CD14-positive monocyte (primary cell): ENCODE data around the gene STARD5. TPM values are rescaled to one million over a fixed set of nuclear protein-coding genes. Genes with fewer than 3 reads are reported as not detected.

Experiments
- DNase-seq, 3 donors: peaks; one replicate each; pipeline ENCODE4 v3.0.0-alpha.2; 2011 to 2022
- H2AFZ ChIP-seq: 2 replicates; pipeline ENCODE4 v1.6.0; 2012; ENCODE audit warnings: mild to moderate bottlenecking, low read depth, low read length, inconsistent platforms; ENCODE audit not compliant: insufficient read depth, poor library complexity, severe bottlenecking
- H3K27ac ChIP-seq, 2 donors: 1 replicate in 1 of 2; 2 replicates in 1 of 2; pipeline ENCODE4 v1.5.1; 2012 to 2013; ENCODE audit warnings: low read length in 2 of 2, control low read depth in 1 of 2, inconsistent platforms in 1 of 2, low read depth in 1 of 2, mild to moderate bottlenecking in 1 of 2
- H3K27me3 ChIP-seq, 2 donors: one replicate each; pipeline versions ENCODE4 v1.6.0 to v1.6.1; 2011 to 2013; ENCODE audit warnings: low read length in 2 of 2; ENCODE audit not compliant: control insufficient read depth in 2 of 2, insufficient read depth in 2 of 2
- H3K36me3 ChIP-seq, 2 donors: replicated peaks in 1 of 2; 1 replicate in 1 of 2; 2 replicates in 1 of 2; pipeline versions ENCODE4 v1.5.1 to v1.6.1; 2012 to 2013; ENCODE audit warnings: low read length in 2 of 2, control low read depth in 1 of 2, inconsistent platforms in 1 of 2, mild to moderate bottlenecking in 1 of 2; ENCODE audit not compliant: insufficient read depth in 2 of 2, control insufficient read depth in 1 of 2
- H3K4me1 ChIP-seq, 2 donors: 1 replicate in 1 of 2; 2 replicates in 1 of 2; pipeline versions ENCODE4 v1.5.1 to v1.6.1; 2012 to 2013; ENCODE audit warnings: low read length in 2 of 2, control low read depth in 1 of 2, inconsistent platforms in 1 of 2, mild to moderate bottlenecking in 1 of 2, moderate library complexity in 1 of 2; ENCODE audit not compliant: insufficient read depth in 2 of 2, control insufficient read depth in 1 of 2
- H3K4me2 ChIP-seq: replicated peaks from 2 replicates; pipeline ENCODE3; 2012; ENCODE audit warnings: low read length, moderate library complexity, mild to moderate bottlenecking; ENCODE audit not compliant: poor library complexity, severe bottlenecking; ENCODE audit errors: extremely low read depth
- H3K4me3 ChIP-seq, 3 experiments: fragments of 200-600 bp in 1 of 3; sonication (generic) in 1 of 3; replicated peaks in 1 of 3; 1 replicate in 2 of 3; 2 replicates in 1 of 3; pipeline ENCODE4 v1.5.1; 2011 to 2013; ENCODE audit warnings: low read length in 3 of 3, mild to moderate bottlenecking in 3 of 3, control low read depth in 2 of 3, low read depth in 2 of 3, inconsistent platforms in 1 of 3, moderate library complexity in 1 of 3
- H3K79me2 ChIP-seq: 2 replicates; pipeline ENCODE4 v1.6.0; 2012; ENCODE audit warnings: mild to moderate bottlenecking, control low read depth, inconsistent platforms, low read length, moderate library complexity; ENCODE audit not compliant: insufficient read depth
- H3K9ac ChIP-seq: 2 replicates; pipeline ENCODE4 v1.6.0; 2017; ENCODE audit warnings: low read length, mild to moderate bottlenecking; ENCODE audit not compliant: insufficient read depth, poor library complexity, severe bottlenecking
- H3K9me3 ChIP-seq, 2 donors: replicated peaks in 1 of 2; 1 replicate in 1 of 2; 2 replicates in 1 of 2; pipeline versions ENCODE4 v1.5.1 to v1.6.1; 2012 to 2013; ENCODE audit warnings: low read length in 2 of 2, control low read depth in 1 of 2; ENCODE audit not compliant: control insufficient read depth in 1 of 2, insufficient read depth in 1 of 2
- H4K20me1 ChIP-seq: 2 replicates; pipeline ENCODE4 v1.6.0; 2012; ENCODE audit warnings: mild to moderate bottlenecking, low read length, control low read depth, moderate library complexity; ENCODE audit not compliant: insufficient read depth
- H3K27ac Mint-ChIP-seq, 7 donors: one replicate each; pipeline ENCODE4 v1.8.0; 2020; ENCODE audit warnings: mild to moderate bottlenecking in 7 of 7, mixed read lengths in 7 of 7, moderate library complexity in 6 of 7, inconsistent platforms in 2 of 7
- H3K27me3 Mint-ChIP-seq, 3 donors: one replicate each; pipeline ENCODE4 v1.8.0; 2021 to 2022; ENCODE audit warnings: low read depth in 3 of 3, mild to moderate bottlenecking in 3 of 3, mixed read lengths in 3 of 3, moderate library complexity in 3 of 3, inconsistent platforms in 1 of 3
- H3K36me3 Mint-ChIP-seq, 2 donors: one replicate each; pipeline ENCODE4 v1.8.0; 2020; ENCODE audit warnings: mixed read lengths in 2 of 2, inconsistent platforms in 1 of 2, mild to moderate bottlenecking in 1 of 2
- H3K4me1 Mint-ChIP-seq: one replicate; pipeline ENCODE4 v1.8.0; 2020; ENCODE audit warnings: mild to moderate bottlenecking, mixed read lengths
- H3K4me3 Mint-ChIP-seq, 2 donors: one replicate each; pipeline ENCODE4 v1.8.0; 2020; ENCODE audit warnings: mild to moderate bottlenecking in 2 of 2, mixed read lengths in 2 of 2, moderate library complexity in 1 of 2
- H3K9me3 Mint-ChIP-seq, 7 donors: one replicate each; pipeline ENCODE4 v1.8.0; 2020 to 2022; ENCODE audit warnings: mixed read lengths in 7 of 7, mild to moderate bottlenecking in 6 of 7, moderate library complexity in 6 of 7, inconsistent platforms in 2 of 7
- WGBS: methylation state at CpG from one replicate; pipeline ENCODE4 v1.1.5; 2013; ENCODE audit warnings: missing lambda C conversion rate; ENCODE audit not compliant: insufficient coverage; 5-methylcytosine and 5-hydroxymethylcytosine counted together
- intact Hi-C, 2 donors: fragments of 100-400 bp; cut with micrococcal nuclease; formaldehyde crosslinking; loops; one replicate each; pipeline versions ENCODE4 v1.15.0 to v1.15.1; 2023
- polyA plus RNA-seq, 3 donors: library from polyadenylated mRNA; depleted of rRNA in 1 of 3; unstranded in 2 of 3; stranded (reverse) in 1 of 3; fragments of 300-500 nt in 2 of 3; fragments of >200 nt in 1 of 3; fragmentation: Illumina TruSeq in 2 of 3; gene quantifications; 1 replicate in 2 of 3; 2 replicates in 1 of 3; pipeline ENCODE4 v1.2.3, GENCODE V29; 2012 to 2021
- TF ChIP-seq, protein P1 (sequence below): fragments of 200-600 bp; IDR thresholded peaks from one replicate; pipeline ENCODE4 v1.8.0; 2022; ENCODE audit warnings: antibody characterized with exemption, mild to moderate bottlenecking

STARD5 gene
- polyA plus RNA-seq, 3 donors = 1.5 to 15.1 (median 2.5) TPM

DNA sequence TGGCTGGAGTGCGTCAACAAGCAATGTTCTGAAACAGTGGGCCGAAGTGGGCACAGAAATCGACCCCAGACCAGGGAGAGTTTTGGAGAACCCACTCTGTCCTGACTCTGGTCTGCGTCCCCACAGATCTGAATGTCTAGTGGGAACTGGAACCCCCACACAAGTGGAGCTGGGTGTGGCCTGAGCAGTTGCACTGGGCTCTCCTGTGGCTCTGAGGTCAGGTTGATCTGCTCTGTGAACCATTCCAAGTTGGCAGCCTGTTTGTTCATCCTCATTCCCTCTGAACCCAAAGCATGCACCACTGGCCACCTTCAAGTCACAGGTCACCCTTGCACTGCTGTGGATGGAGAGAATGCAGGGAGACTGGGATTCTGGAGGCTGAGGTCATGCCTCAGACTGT lies 60.5 kb downstream of the STARD5 start:
- H3K27me3 ChIP-seq = peaks cover 2 to 3% of the 10 kb centered on the region in 2 donors
- intact Hi-C loops = loop anchor here in 1 of 2 donors (10.0 kb wide), 1 partner anchor 809 kb away; no protein-coding TSS in a partner anchor
- TF ChIP-seq, protein P1, sequence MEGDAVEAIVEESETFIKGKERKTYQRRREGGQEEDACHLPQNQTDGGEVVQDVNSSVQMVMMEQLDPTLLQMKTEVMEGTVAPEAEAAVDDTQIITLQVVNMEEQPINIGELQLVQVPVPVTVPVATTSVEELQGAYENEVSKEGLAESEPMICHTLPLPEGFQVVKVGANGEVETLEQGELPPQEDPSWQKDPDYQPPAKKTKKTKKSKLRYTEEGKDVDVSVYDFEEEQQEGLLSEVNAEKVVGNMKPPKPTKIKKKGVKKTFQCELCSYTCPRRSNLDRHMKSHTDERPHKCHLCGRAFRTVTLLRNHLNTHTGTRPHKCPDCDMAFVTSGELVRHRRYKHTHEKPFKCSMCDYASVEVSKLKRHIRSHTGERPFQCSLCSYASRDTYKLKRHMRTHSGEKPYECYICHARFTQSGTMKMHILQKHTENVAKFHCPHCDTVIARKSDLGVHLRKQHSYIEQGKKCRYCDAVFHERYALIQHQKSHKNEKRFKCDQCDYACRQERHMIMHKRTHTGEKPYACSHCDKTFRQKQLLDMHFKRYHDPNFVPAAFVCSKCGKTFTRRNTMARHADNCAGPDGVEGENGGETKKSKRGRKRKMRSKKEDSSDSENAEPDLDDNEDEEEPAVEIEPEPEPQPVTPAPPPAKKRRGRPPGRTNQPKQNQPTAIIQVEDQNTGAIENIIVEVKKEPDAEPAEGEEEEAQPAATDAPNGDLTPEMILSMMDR = no peak
- peaks cover 12 to 14% of the 10 kb centered on the region in 2 donors for H3K4me1 ChIP-seq
- H3K27me3 Mint-ChIP-seq = peaks cover 7 to 10% (median 10%) of the 10 kb centered on the region in 3 donors
- H2AFZ ChIP-seq = no peak overlapping the region
- no peaks in the 10 kb centered on the region for H3K9me3 Mint-ChIP-seq
- H3K36me3 Mint-ChIP-seq = no peaks in the 10 kb centered on the region
- H3K4me1 Mint-ChIP-seq = peaks cover 20% of the 10 kb centered on the region
- no peak overlapping the region for H3K27ac Mint-ChIP-seq
- no peak overlapping the region for H3K27ac ChIP-seq
- H3K9me3 ChIP-seq = no peaks in the 10 kb centered on the region
- DNase-seq = no peak
- H3K4me3 ChIP-seq = no peak overlapping the region
- H3K79me2 ChIP-seq = no peaks in the 10 kb centered on the region
- H3K4me3 Mint-ChIP-seq = no peak overlapping the region
- 97% methylated on average over 4 of the region's 4 CpGs for WGBS
- no peaks in the 10 kb centered on the region for H3K36me3 ChIP-seq
- H4K20me1 ChIP-seq = no peaks in the 10 kb centered on the region
- H3K9ac ChIP-seq = no peak overlapping the region
- no peak overlapping the region for H3K4me2 ChIP-seq

DNA sequence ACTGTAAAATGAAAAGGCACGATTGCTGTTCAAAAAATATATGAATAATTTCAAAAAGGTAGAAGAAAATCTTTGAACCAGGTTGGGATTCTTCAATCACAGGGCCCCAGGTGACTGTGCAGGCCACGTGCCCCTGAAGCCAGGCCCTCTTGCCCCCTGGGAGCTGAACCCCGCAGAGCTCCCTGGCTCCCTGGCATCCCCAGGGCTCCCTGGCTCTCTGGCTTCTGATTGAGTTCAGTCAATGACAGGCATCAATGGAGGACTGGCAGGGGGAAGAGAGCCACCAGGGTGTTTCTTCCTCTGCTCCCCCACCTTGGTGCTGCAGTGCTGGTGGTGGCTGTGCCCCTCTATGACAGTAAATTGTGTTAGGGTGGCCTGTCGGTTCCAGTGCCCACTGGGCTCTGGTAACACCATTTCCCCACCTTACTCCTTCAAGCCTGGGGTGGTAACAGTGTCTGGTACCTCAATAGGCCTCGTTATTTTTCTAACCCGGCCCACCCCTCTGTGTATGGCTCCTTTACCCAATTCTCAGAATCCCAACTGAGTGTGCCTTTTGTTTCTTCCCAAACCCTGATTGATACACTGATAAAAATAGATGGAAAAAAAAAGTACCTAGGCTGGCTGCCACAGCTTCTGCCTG lies 62.6 kb downstream of the STARD5 start:
- no peak overlapping the region for H3K27ac ChIP-seq
- no peak overlapping the region for H3K27ac Mint-ChIP-seq
- no peaks in the 10 kb centered on the region for H4K20me1 ChIP-seq
- H3K36me3 ChIP-seq = no peaks in the 10 kb centered on the region
- no peak overlapping the region for H3K4me3 Mint-ChIP-seq
- peaks cover 12% of the 10 kb centered on the region in 2 donors for H3K4me1 ChIP-seq
- 100% methylated on average over 1 of the region's 6 CpGs for WGBS
- intact Hi-C loops = loop anchor here in 1 of 2 donors (10.0 kb wide), 1 partner anchor 806 kb away; no protein-coding TSS in a partner anchor
- H2AFZ ChIP-seq = no peak overlapping the region
- peaks cover 10 to 11% (median 10%) of the 10 kb centered on the region in 3 donors for H3K27me3 Mint-ChIP-seq
- TF ChIP-seq, protein P1 = no peak
- peaks cover 15% of the 10 kb centered on the region for H3K4me1 Mint-ChIP-seq
- no peaks in the 10 kb centered on the region for H3K79me2 ChIP-seq
- no peaks in the 10 kb centered on the region for H3K36me3 Mint-ChIP-seq
- H3K4me3 ChIP-seq = no peak overlapping the region
- DNase-seq = no peak
- H3K27me3 ChIP-seq = peaks cover 2 to 3% of the 10 kb centered on the region in 2 donors
- H3K9me3 Mint-ChIP-seq = no peaks in the 10 kb centered on the region
- no peaks in the 10 kb centered on the region for H3K9me3 ChIP-seq
- H3K4me2 ChIP-seq = no peak overlapping the region
- no peak overlapping the region for H3K9ac ChIP-seq
